GM19397 (cell line): ENCODE measurements around the gene PPP1R26.
"Not testable (repeated sequence)": the region's sequence is repeated elsewhere in the genome, so short reads cannot be mapped to it uniquely, and the experiment has no call there.

ENCODE experiments used
- ATAC-seq: cut with Tn5 transposase; IDR thresholded peaks from one replicate; pipeline ENCODE4 v1.9.1; 2021; ENCODE audit warnings: mild to moderate bottlenecking, moderate library complexity; ENCODE audit not compliant: unreplicated experiment

PPP1R26 gene, protein sequence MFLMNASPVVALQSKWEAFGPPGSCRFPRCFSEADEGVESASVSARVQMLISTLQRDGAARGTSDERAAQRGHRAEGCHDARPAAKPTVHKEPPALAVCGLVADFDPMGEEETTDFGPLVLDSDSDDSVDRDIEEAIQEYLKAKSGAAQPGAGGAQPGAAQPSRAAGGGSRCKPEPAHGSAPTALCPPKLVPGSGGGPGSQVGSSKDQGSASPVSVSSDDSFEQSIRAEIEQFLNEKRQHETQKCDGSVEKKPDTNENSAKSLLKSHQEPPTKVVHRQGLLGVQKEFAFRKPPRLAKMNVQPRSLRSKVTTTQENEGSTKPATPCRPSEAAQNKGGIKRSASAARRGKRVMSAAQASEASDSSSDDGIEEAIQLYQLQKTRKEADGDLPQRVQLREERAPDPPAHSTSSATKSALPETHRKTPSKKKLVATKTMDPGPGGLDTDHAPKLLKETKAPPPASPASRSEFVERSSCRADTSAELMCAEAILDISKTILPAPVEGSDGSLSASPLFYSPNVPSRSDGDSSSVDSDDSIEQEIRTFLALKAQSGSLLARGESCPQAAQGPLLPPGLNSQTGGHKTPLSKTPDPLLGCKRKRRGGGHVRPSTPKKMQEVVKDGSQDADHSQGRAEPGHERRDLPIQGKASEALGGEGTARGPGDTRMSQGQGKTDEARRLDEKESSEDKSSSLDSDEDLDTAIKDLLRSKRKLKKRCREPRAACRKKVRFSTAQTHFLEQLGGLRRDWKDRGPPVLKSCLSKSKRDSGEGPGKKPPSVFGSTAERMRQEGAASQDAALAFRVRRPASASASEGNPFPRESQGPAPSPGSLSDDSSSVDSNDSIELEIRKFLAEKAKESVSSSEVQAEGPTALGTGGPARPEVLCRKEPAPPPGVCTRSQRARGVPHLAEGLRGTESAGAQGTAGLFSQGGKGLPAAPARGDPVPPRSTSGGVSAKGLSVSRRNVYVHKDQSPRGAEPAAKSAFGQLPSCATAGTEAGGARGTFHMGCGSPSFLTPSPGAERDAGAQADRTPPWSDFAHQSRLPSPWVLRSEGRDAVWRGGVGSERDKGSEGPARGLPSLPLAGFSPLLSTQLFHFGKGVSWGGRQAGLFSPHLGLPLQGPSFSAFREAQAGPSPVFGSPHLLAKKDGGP (N-terminal part only)

DNA sequence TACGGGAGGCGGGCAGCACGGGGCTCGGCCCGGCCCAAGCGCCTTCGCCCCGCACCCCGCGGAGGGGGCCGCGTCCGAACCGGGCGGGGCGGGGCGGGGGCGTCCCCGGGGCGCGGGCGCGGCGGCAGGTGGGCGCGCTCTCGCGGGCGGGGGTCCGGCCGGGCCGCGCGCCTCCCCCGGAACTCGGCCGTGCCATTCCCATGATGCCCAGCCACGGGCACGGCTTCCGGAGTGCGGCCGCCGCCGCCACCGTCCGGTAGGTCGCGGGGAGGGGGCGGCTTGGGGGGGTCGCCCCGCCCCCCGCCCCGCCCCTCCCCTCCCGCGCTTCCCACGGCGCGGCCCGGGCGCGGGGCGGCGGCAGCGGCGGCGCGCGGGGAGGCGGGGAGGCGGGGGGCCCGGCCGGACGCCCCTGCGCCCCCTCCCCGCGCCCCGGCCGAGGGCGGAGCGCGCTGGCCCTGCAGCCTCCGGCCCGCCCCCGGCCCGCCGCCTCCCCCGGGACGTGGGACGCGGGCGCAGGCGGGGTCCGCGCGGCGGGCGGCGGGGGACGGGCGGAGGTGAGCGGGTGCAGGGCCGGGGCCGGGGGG, at the start of gene PPP1R26:
Gene PPP1R26, plus strand, starts transcription at position 314 of the 584 bp plus-strand sequence. CDS start 4,729 bp downstream, outside the sequence.
- ATAC-seq: no peak

DNA sequence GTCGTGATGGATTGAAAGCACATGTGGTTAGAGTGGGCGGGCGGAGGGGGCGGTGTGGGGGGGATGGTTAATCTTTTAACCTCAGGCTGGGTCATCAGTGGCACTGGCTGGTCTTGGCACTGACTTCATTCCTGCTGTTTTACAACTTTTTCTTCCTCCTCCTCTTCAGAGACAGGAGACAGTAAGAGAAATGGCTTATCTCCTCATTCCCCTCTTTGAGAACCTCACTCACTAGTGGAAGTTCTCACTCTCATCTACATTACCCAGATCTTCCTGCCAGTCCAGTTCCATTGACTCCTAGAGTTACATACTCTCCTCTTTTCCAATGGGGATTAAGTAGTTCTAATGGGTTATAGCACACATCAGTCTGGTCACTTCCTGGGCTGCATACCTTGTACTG, 42.3 kb upstream of the PPP1R26 start:
- no peak for ATAC-seq

DNA sequence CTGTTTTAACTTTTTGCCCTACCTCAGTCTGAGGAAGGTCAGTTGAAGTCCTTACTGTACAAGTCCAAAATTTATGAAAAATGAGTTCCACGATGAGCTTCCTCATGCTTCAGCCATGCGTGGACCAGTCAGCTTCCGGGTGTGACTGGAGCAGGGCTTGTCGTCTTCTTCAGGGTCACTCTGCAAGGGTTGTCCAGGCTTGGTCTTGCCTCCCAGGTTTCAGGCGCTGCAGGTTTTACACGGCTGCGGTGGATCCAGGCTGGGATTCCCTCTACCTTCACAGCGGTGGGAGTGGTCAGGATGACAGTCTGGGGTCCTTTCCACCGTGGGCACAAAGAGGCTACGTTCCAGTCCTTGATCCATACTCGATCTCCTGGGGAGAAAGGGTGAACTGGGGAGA, 41.9 kb upstream of the PPP1R26 start:
- ATAC-seq: not testable (repeated sequence)

DNA sequence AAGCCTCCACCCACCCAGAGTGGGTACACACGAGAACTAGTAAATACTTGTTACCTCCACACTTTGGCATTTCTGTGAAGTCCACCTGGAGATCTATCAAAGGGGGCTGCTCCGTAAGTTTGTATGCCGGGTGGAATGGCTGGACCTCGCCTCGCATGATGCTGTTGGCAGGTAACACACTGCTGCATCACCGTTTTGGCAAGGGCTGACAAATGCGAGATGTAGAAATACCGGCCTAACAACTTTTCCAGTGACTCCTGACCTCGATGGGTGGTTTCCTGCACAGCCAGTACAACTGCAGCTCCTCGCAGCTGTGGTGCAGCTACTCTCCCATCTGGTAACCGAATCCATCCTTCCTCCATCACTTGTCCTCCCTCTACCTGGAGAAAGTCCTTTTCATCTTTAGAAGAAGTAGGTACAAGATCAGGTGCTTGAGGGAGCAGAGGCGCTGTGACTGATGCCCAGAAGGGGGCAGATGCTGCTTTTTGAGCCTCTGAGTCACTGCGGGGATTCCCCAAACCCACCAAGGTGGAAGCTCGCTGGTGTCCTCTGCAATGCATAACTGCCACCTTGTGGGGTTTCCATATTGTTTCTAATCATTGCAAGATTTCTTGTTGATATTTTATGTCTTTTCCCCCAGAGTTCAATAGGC, 40.9 kb upstream of the PPP1R26 start:
- not testable (repeated sequence) for ATAC-seq

DNA sequence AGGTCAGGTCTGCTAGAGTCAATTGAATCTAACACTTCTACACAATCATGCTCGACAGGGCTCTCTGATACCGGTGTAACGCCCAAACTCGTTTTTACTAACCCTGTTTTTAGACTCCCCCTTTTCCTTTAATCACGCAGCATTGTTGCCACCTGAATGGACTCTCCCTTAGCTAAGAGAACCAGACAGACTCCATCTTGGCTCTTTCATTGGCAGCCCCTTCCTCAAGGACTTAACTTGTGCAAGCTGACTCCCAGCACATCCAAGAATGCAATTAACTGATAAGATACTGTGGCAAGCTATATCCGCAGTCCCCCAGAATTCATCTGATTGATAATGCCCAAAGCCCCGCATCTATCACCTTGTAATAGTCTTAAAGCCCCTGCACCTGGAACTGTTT, 40.1 kb upstream of the PPP1R26 start:
- ATAC-seq: not testable (repeated sequence)

DNA sequence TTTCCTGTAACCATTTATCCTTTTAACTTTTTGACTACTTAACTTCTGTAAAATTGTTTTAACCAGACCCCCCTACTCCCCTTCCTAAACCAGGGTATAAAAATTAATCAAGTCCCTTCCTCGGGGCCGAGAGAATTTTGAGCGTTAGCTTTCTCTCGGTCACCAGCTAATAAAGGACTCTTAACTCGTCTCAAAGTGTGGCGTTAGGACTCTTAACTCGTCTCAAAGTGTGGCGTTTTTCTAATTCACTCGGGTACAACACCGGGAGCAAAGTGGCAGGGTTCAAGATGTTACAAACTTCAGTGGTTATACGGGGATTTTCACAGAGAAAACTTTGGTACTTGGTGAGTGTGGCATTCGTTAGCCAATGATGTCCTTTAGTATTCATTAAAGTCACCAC, 39.7 kb upstream of the PPP1R26 start:
- no peak for ATAC-seq

DNA sequence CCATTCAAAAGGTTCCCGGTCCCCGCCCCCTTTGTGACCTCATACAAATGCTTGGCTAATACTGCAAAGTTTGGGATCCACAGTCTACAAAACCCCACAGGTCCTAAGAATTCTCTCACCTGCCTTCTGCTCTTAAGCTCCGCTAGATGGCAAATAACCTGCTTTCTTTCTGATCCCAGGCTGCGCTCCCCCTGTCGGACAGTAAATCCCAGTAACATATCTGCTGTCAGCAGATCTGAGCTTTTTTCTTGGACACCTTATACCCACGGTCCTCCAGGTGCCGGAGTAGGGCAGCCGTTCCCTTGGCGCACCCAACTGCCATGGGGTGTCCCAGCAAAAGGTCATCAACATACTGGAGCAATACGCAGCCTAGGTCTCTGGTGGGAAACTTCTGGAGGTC, 39.0 kb upstream of the PPP1R26 start:
- no peak for ATAC-seq

DNA sequence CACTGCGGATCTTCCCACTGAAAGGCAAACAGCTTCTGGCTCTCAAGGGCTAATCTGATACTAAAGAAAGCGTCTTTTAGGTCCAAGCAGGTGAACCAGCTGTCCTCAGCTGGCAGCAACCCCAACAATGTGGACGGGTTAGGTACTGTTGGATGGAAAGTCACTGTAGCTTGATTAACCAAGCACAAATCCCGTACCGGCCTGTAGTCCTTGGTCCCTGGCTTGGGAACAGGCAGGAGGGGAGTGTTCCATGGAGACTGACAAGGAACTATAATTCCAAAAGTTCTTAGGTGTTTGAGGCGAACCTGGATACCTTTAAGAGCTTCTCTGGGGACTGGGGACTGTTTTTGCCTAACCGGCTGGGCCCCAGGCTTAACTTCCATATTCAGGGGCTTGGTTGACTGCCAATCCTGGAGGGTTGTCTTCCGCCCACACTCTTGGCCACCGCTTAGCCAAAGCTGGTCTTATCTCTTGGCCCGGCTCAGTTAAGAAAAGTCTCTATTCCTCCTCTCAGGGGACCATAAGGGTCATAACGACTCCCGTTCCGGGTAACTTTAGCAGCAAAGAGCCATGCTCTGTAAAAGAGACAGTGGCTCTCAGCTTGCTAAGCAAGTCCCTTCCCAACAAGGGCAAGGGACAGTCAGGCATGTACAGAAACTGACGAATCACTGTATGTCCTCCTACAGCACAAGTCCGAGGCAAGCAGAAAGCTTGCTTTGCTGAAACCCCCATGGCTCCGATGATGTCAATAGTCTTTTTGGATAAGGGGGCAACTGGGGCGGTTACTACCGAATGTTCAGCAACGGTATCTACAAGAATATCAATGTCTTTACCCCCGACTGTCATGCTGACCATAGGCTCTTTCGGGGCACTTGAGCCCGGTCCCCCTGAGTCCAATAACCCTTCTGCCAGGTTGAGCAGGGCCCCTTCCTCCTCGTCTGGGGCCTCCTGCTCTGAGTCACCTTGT, 38.2 kb upstream of the PPP1R26 start:
- ATAC-seq: not testable (repeated sequence)

DNA sequence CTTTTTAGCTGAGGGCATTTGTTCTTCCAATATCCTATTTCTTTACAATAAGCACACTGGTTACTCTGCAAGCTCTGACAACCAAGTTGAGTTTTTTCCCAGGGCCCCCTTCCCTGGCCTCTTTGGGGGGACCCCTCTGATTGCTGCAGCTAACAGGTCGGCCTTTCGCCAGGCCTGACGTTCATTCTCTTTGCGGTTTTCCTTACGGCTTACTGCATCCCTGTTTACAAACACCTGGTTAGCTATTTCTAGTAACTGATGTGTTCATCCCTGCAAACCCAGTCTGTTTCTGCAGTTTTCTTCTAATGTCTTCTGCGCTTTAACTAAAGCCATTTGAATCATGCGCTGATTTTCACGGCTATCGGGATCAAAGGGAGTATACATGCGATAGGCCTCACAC, 37.5 kb upstream of the PPP1R26 start:
- ATAC-seq: no peak

DNA sequence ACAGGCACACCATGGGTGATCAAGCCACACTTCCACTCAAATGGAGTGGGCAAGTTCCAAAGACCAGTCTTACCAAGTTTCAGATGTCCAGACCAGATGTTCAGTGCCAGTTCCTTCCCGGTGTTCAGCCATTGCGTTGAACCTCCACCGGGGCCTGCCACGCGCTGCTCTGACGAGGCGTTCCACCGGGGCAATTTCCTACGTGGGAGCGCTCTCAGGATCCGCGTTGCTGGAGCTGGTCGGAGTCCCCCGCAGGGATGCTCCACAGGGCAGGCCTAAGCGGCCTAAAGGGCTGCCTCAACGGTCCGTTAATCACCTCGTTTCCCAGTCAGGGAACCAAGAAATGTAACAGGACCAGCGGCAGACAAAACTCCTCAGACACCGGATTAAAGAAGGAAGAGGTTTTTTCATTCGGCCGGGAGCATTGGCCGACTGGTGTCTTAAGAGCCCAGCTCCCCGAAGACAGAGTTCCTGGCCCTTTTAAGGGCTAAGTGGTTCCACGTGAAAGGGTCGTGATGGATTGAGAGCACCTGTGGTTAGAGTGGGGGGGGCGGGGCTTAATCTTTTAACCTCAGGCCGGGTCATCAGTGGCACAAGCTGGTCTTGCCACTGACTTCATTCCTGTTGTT, 35.7 kb upstream of the PPP1R26 start:
- no peak for ATAC-seq

DNA sequence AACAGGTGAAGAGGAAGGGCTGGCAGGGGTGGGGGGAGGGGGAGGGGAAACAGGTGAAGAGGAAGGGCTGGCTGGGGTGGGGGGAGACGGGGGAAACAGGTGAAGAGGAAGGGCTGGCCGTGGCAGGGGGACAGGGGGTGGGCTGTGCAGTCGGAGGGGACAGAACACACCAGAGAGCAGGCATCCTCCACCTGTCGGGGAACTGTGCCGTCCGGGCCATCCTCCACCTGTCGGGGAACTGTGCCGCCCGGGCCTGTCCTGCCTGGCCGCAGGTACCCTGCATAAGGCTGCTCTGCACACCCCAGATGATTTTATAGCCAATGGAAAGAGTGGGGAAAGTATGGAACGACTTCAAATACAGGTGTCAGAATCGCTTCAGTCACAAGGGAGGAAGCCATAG, 32.5 kb upstream of the PPP1R26 start:
- no peak for ATAC-seq

DNA sequence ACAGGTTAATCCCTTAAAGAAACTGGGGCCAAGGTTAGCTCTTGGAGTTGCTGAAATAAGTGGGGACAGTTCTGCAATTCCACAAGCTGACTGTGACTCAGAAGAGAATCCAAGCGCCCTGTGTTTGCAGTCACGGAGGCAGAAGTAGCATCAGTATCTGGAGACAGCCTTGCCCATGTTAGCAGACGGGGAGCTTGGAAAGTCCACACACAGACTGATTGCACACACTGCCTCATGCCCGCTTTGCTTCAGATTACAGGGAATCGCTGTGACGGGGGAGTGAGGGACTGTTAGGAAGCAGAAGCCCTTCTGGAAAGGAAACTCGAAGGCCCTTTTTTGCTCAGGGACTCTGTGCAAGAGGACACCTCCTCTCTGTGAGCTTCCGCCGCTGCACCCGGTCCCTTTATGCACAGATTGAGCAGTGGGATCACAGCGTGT, 30.9 kb upstream of the PPP1R26 start:
- ATAC-seq: no peak

DNA sequence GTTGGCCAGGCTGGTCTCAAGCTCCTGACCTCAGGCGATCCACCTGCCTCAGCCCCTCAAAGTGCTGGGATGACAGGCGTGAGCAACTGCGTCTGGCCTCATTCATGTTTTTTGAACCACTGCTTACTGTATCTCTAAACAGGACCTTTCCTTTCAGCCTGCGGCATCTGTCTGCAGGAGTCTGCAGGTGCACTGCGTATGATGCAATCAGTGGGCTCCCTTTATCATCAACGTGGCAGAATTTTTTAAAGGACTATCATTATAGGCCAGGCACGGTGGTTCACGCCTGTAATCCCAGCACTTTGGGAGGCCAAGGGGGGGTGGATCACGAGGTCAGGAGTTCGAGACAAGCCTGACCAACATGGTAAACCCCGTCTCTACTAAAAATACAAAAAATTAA, 30.1 kb upstream of the PPP1R26 start:
- not testable (repeated sequence) for ATAC-seq

DNA sequence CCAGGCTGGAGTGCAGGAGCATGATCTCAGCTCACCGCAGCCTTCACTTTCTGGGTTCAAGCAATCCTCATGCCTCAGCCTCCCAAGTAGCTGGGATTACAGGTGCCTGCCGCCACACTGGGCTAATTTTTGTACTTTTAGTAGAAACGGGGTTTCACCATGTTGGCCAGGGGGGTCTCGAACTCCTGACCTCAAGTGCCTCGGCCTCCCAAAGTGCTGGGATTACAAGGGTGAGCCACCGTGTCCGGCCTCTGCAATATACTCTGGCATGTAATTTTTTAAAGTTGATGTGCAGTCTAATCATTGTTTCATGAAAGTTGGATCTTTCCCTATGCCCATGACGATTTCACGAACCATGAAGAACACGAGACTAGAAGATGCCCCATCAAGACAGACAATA, 28.6 kb upstream of the PPP1R26 start:
- ATAC-seq: no peak

DNA sequence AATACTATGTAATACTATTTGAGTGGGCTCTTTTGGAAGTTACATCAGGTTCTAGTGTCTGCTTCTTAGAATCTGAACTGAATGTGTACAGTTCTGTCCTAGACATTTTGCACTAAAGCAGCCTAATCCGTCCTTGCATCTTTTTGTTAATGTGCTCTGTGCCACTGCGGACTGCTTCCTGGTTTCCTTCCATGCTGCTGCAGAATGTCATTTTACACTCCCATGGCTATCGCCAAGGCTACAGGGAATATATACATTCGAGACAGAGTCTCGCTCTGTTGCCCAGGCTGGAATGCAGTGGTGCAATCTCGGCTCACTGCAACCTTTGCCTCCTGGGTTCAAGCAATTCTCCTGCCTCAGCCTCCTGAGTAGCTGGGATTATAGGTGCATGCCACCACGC, 27.7 kb upstream of the PPP1R26 start:
- not testable (repeated sequence) for ATAC-seq

DNA sequence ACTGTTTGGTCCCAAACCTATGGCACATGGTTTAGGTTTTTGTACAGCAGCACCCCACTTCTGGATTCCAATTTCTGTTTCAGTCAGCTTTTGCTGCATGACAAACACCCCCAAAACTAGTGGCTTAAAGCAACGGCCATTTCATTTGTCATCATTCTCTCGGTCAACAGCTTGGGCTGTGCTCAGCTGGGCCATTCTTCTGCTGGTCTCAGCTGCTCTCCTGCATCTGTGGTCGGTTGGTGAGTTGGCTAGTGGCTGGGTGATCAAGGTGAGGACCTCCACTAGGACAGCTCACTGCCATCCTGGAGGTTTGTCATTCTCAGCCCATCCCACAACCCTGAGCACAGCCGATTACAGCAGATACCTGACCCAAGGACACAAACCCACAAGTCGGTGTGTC, 24.8 kb upstream of the PPP1R26 start:
- ATAC-seq: no peak

DNA sequence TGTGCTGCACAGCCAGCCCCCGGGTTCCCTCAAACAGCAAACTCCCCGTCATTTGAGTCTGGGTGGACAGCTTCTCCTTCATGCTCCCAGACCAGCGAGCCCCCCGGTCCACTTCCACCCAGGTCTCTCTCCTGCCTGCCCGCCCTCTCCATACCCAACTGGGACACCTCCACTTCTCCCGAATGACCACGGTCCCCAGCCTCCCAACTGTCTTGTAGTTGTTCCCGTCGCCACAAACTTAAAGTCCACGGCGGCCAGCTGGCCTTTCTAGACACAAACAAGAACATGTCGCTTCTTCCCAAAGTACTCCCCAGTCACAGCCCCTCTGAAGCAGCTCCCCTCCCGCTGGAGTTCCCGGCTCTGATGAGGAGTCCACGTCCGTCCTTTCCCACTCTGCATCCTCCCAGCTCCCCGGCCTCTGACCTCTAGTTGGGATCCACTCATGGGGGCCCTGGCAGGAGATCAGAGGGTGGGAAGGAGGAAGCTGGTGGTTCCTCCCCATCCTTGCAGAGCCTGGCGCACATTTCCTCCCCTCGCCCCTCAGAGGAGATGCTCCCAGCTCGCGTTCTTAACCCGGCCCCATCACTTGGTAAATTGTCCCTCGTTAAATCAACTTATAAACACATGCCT, 24.1 kb upstream of the PPP1R26 start:
- no peak for ATAC-seq

DNA sequence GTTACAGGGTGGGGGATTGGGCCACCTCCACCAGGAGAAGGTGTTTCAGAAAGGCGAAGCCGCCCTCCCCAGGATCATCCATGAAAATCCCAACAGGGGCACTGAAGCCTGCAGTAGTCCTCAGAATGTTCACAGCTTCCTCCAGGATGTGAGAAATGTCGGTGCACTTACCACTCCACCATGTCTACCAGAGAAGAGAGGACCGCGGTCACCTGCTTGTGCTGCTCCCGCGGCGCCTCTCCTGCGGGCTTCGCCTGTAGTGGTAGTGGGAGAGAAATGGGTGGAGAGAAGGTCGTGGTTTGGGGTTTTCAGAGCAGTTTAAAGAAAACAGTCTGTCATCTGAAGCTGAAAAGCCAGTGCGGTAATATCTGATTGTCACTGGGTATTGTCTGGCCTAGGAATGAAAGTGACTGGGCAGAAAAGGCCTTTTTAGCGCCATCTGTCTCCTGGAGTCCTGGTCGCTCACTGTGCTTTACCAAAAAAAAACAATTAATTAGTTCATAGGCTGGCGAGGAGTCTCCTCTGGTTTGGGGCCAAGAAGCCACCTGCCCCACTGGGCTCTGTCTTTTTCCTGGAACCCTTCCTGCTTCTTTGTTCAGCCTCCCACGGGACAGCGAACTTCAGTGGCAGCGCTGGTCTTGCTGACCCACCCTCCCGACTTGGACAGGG, 23.0 kb upstream of the PPP1R26 start:
- ATAC-seq: no peak
